Lung (tissue), 12 donors: ENCODE measurements around the gene CRYBG1. TPM values are rescaled to one million over a fixed set of nuclear protein-coding genes. Genes with fewer than 3 reads are reported as not detected.

Experiments used
- ATAC-seq: fragments of 200-7000 bp; cut with Tn5 transposase; one replicate; pipeline ENCODE4 v1.9.1; 2020; ENCODE audit warnings: moderate number of reproducible peaks; ENCODE audit not compliant: insufficient read depth, low FRiP score
- DNase-seq, 3 donors: peaks; one replicate each; pipeline ENCODE4 v3.0.0-alpha.2; 2013 to 2017
- H3K27ac ChIP-seq, 2 donors: one replicate each; pipeline ENCODE4 v1.5.1; 2013; ENCODE audit warnings: mild to moderate bottlenecking in 2 of 2, moderate library complexity in 2 of 2, control low read depth in 1 of 2, inconsistent platforms in 1 of 2, low read depth in 1 of 2, low read length in 1 of 2
- H3K27me3 ChIP-seq, 3 donors: one replicate each; pipeline ENCODE4 v1.5.1; 2013; ENCODE audit warnings: low read length in 2 of 3; ENCODE audit not compliant: control insufficient read depth in 3 of 3, insufficient read depth in 3 of 3
- H3K36me3 ChIP-seq, 4 donors: one replicate each; pipeline ENCODE4 v1.5.1; 2013; ENCODE audit warnings: low read length in 4 of 4, mild to moderate bottlenecking in 1 of 4, moderate library complexity in 1 of 4; ENCODE audit not compliant: control insufficient read depth in 4 of 4, insufficient read depth in 4 of 4
- H3K4me1 ChIP-seq, 5 donors: one replicate each; pipeline ENCODE4 v1.5.1; 2013; ENCODE audit warnings: low read length in 5 of 5, mild to moderate bottlenecking in 2 of 5, moderate library complexity in 1 of 5; ENCODE audit not compliant: control insufficient read depth in 5 of 5, insufficient read depth in 5 of 5
- H3K4me3 ChIP-seq: one replicate; pipeline ENCODE4 v1.5.1; 2013; ENCODE audit warnings: mild to moderate bottlenecking, control low read depth, moderate library complexity
- H3K9ac ChIP-seq, 2 donors: one replicate each; pipeline ENCODE4 v1.5.1; 2013; ENCODE audit warnings: low read length in 2 of 2, control low read depth in 1 of 2; ENCODE audit not compliant: insufficient read depth in 1 of 2
- H3K9me3 ChIP-seq, 4 donors: one replicate each; pipeline ENCODE4 v1.5.1; 2013; ENCODE audit warnings: low read length in 3 of 4, mild to moderate bottlenecking in 1 of 4, moderate library complexity in 1 of 4; ENCODE audit not compliant: control insufficient read depth in 4 of 4, insufficient read depth in 3 of 4
- WGBS, 2 donors: extraction: QIAGEN DNeasy Blood & Tissue Kit; methylation state at CpG; one replicate each; pipeline ENCODE4 v1.1.7; 2013; 5-methylcytosine and 5-hydroxymethylcytosine counted together
- polyA plus RNA-seq, 2 donors: library from polyadenylated mRNA; stranded (reverse); fragments of 200-250 nt; gene quantifications; one replicate each; pipeline ENCODE4 v1.2.1, GENCODE V29; 2013
- total RNA-seq, 2 donors: library from RNA; depleted of rRNA in 1 of 2; stranded (reverse); fragments of >200 nt in 1 of 2; gene quantifications; one replicate each; pipeline ENCODE4 v1.2.1, GENCODE V29; 2014 to 2021
- TF ChIP-seq, protein P1 (sequence below): IDR thresholded peaks from 2 replicates; pipeline ENCODE4 v1.5.1; 2012; ENCODE audit warnings: mild to moderate bottlenecking; ENCODE audit errors: control extremely low read depth, extremely low read depth
- donor health status: control.
- donor health status: control.
- donor health status: Bipolar disorder and iron deficiency.
- donor health status: healthy.
- donor health status: DM: yes; HTN: yes; CAD: no.

CRYBG1 gene
- total and polyA plus RNA-seq, 4 donors: 5.7 to 28.0 (median 12.6) TPM

DNA sequence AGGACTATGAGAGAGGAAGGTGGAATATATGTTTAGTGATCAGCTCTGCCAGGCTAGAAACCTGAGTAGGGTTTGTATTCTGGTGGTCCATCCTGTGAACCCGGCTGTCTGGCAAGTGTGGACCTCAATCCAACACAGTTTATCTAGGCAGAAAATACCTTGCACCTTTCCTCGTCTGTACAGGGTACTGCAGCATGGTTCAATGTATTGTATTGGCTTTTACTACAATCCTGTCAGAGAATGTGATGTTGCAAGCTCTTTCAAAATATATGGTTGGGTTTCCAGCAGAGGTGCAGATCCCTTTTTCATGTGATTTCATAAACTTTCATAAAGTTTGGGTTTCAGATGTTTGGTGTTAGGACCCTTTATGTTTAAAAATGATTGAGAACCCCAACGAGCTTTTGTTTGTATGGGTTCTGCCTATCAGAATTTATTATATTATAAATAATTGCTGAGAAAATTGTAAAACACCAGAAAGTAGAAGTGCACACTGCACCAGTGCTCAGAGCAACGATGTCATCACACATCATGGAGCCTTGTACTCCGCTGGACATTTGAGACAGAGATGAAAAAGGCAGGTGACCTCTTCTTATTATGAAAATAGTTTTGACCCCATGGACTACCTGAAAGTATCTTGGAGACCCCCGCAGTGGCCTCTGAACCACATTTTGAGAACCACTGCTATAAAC, 162.2 kb downstream of the CRYBG1 start:
- DNase-seq (no peak), ATAC-seq (no peak)
- Histone ChIP-seq H3K9me3 (no peaks in the 10 kb centered on the region), H3K4me3 (no peak overlapping the region), H3K27me3 (peaks cover 0 to 1% (median 0%) of the 10 kb centered on the region in 3 donors), H3K9ac (no peak overlapping the region), H3K4me1 (no peaks in the 10 kb centered on the region), H3K27ac (peak overlapping the region in 1 of 2 donors; percentile 17), H3K36me3 (peaks cover 0 to 3% (median 0%) of the 10 kb centered on the region in 4 donors)
- TF ChIP-seq, protein P1, sequence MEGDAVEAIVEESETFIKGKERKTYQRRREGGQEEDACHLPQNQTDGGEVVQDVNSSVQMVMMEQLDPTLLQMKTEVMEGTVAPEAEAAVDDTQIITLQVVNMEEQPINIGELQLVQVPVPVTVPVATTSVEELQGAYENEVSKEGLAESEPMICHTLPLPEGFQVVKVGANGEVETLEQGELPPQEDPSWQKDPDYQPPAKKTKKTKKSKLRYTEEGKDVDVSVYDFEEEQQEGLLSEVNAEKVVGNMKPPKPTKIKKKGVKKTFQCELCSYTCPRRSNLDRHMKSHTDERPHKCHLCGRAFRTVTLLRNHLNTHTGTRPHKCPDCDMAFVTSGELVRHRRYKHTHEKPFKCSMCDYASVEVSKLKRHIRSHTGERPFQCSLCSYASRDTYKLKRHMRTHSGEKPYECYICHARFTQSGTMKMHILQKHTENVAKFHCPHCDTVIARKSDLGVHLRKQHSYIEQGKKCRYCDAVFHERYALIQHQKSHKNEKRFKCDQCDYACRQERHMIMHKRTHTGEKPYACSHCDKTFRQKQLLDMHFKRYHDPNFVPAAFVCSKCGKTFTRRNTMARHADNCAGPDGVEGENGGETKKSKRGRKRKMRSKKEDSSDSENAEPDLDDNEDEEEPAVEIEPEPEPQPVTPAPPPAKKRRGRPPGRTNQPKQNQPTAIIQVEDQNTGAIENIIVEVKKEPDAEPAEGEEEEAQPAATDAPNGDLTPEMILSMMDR: no peak
- WGBS, 2 donors: 48 to 64% methylated on average over 6 of the region's 6 CpGs

DNA sequence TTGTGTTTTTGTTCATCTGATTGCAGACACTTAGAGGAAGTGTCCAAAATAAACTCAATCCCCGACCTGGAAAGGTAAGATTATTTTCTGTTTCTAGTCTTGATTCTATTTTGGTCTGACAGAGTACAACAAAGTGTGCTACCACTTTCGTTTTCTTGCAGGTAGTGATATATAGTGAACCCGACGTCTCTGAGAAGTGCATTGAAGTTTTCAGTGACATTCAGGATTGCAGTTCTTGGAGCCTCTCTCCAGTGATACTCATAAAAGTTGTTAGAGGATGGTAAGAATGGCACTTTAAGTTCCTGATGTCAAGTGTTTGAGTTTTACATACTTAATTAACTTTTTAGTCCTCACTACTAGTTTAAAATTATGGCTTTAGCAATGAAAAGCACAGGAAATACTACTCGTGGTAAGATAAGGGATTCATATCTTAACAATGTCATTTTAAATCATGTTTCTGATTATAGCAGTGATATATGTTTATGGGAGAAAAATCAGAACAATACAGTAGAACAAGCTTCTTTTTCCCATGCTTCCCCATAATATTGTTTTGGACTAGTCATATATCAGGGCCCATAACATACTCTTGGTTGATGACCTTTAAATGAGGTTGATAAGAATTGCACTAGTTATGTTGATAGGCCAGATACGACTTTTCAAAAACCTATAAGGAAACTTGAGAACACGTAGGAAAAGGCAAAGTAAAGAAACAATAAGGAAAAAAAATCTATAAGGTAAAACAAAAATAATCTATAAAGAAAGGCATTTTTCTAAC, 164.8 kb downstream of the CRYBG1 start:
- no peaks in the 10 kb centered on the region for H3K4me1 ChIP-seq
- no peaks in the 10 kb centered on the region for H3K9me3 ChIP-seq
- DNase-seq (no peak), ATAC-seq (no peak)
- peak overlapping the region in 1 of 2 donors; percentile 21 for H3K27ac ChIP-seq
- peaks cover 0 to 2% (median 0%) of the 10 kb centered on the region in 4 donors for H3K36me3 ChIP-seq
- TF ChIP-seq, protein P1: no peak
- H3K4me3 ChIP-seq: no peak overlapping the region
- 19 to 23% methylated on average over 7 of the region's 7 CpGs for WGBS, 2 donors
- no peak overlapping the region for H3K9ac ChIP-seq
- H3K27me3 ChIP-seq: no peaks in the 10 kb centered on the region

DNA sequence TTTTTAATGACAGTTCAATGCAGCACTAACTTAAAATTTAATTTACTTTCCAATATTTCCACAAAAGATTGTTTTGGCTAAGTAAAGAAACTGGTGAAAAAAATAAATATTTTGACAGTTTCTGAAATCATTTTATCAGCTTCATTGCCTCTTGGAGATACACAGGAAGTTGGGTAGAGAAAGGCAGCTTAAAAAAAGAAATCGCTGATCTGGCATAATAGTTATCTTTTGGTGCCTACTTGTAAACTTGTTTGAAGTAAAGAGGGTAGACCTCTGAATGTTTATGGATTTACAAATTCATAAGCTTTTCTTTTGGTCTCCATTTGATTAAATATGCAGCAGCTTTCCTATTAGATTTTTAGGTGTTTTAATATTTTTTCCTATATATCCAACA, 165.4 kb downstream of the CRYBG1 start:
- H3K9me3 ChIP-seq: no peaks in the 10 kb centered on the region
- H3K36me3 ChIP-seq: peaks cover 0 to 2% (median 0%) of the 10 kb centered on the region in 4 donors
- TF ChIP-seq, protein P1: no peak
- H3K27ac ChIP-seq: no peak overlapping the region
- no peak for ATAC-seq
- no peak for DNase-seq
- H3K4me3 ChIP-seq: no peak overlapping the region
- H3K9ac ChIP-seq: no peak overlapping the region
- no peaks in the 10 kb centered on the region for H3K4me1 ChIP-seq
- H3K27me3 ChIP-seq: no peaks in the 10 kb centered on the region
- 59 to 64% methylated on average over 1 of the region's 1 CpG for WGBS, 2 donors
